ENCODE data around the gene ANKH.

The ANKH gene

DNA sequence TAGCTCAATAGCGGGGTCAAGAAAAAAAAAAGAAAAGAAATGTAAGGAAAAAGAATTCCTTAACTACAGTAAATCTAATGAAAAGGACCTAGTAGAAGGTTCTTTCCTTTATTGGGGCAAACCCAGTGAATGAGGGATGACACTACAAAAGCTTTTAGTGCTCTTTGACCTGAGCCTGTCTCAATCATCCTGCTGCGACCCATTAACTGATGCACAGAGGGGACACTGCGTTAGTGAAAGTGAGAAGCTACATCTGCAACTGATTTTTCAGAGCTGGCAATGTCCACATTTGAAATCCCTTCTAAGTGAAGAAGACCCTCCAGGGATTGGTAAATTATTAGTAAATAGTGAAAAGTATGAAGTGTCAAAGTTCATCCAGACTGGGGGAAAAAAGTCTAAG lies 106.0 kb downstream of the ANKH start:
- TF ChIP-seq GATA3 (IDR thresholded peaks at IDR 0.05; ENCODE audit: low read depth, low read length) (no peak), GATA2 (IDR thresholded peaks at IDR 0.05; ENCODE audit: low read depth, low read length) (no peak)

DNA sequence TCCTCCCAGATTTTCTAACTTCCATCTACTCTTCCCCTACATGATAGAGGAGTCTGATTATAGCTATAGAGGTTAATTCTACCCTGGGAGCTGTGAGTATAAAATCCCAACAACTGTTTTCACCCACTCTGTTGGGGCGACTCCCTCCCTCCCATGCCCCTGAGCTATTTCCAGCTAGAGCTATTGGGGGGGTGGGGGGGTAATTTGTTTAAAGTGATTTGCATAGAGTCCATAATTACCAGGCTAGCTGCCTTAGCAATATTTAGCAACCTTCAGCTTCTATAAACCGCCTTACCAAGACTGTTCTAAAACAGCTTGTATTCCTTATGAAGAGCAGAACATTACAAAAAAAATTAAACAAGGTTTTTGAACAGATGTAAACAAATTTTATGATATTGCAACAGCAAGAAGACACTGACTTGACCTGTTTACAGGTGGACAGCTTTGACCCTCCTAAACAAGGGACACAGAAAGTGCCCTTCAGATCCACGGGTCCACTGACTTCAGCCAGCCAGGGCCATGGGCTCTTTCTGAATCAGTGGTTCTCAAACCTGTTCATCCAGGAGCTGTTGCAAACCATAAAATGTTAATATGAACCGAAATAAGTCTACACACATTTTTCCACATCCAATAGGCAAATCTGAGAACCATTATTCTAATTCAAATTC lies 108.9 kb downstream of the ANKH start:
- TF ChIP-seq GATA3 (IDR thresholded peaks at IDR 0.05; ENCODE audit: low read depth, low read length) (no peak), GATA2 (IDR thresholded peaks at IDR 0.05; ENCODE audit: low read depth, low read length) (no peak)

DNA sequence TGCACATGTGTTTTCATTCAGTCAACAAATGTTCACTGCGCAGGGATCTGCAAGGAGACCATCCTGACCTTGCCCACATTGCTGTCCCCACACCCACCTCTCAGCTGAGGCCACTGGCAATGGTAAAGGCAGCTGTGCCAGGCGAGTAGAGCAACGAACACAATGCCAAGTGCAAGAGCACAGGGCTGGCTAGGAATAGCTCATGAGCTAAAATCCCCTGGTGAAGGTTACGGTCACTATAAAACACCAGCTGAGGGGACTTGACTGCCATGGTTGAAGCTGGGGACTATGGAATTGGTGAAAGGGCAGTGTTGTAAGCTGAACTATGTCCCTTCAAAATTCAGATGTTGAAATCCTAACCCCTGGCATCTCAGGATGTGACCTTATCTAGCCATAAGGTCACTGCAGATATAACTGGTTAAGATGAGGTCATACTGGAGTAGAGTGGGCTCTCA lies 111.0 kb downstream of the ANKH start:
- TF ChIP-seq GATA3 (IDR thresholded peaks at IDR 0.05; ENCODE audit: low read depth, low read length) (no peak), GATA2 (IDR thresholded peaks at IDR 0.05; ENCODE audit: low read depth, low read length) (no peak)

DNA sequence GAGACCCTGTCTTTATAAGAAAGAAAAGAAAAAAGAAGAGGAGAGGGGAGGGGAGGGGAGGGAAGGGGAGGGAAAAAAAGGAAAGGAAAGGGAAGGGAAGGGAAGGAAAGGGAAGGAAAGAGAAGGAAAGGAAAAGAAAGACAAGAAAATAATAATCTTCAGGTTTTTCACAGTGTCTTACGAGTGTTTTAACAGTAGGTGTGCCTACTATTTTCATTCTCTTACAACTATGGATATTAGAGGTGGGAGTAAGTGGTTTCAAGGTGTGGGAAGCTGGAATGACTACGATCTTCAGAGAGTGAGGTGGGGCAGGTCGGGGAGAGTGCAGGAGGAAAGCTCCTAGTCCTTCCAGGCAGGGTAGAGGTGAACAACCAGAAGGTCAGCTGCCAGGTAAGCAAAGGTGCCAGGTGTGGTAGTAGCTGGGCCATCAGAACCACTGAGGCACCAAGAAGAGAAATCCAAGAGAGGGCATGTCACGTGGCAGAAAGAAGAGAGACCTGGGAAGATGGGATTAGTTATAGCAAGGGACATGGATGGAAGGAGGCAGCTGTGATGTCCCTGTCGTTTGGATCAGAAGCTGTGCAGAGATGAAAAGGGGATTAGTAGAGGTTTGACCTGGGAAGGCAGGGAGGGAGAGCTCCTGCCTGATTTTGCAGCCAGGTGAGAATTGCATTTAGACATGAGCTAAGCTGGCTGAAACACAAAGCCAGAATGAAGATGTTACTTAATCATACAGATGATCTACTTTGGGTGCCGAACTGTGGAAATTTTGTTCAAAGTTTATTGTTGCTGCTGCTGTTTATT lies 111.6 kb downstream of the ANKH start:
- TF ChIP-seq GATA3 (IDR thresholded peaks at IDR 0.05; ENCODE audit: low read depth, low read length) (no peak), GATA2 (IDR thresholded peaks at IDR 0.05; ENCODE audit: low read depth, low read length) (no peak)

DNA sequence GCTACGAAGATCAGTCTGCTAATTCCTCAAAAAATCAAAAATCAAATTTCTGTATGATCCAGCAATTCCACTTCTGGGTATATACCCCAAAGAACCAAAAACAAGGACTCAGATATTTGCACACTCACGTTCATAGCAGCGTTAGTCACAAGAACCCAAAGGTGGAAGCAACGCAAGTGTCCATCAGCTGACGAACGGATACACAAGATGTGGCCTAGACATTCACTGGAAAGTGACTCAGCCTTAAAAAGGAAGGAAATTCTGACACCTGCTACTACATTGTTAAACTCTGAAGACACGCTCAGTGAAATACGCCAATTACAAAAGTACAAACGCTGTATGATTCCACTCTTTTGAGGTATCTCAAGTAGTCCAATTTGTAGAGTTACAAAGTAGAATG lies 113.7 kb downstream of the ANKH start:
- TF ChIP-seq GATA3 (IDR thresholded peaks at IDR 0.05; ENCODE audit: low read depth, low read length) (no peak), GATA2 (IDR thresholded peaks at IDR 0.05; ENCODE audit: low read depth, low read length) (no peak)

DNA sequence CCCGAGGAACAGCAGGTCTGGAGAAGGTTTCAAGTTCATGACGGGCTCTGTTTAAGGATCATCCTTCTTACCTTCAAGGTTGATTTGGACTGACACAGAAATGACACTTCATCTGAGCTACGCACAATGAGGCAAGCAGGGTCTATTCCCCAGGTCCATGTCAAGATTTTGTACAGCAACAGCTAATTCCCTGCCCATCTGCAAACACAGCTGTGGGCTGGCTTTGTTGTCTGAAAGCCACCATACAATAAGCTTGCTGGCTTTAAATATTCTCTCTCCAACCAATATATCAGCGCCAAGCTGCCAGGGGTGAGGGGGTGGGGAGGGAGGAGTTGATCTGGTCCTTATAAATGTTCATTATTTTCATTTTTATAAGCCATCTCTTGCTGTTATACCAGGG lies 115.1 kb downstream of the ANKH start:
- TF ChIP-seq GATA3 (IDR thresholded peaks at IDR 0.05; ENCODE audit: low read depth, low read length) (no peak), GATA2 (IDR thresholded peaks at IDR 0.05; ENCODE audit: low read depth, low read length) (no peak)

DNA sequence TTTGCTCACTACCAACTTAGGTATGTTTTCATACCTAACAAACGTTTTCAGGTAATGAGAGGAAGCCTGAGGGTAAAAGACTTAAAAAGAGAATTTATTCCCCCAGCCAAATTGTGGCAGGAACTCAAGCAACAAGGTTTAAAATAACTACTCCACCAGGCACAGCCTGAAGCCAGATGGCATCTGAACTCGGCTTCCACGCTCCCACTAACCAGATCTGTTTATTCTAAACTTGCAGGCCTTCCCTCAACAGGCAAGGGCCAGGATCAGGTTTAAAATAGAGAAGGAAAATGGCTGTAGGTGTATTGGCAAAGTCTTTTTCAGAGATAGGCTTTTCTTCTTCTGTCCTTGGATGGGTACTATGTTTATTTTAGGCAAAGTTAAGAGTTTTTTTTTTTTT lies 117.6 kb downstream of the ANKH start:
- no peak for TF ChIP-seq GATA3 (IDR thresholded peaks at IDR 0.05; ENCODE audit: low read depth, low read length)
- TF ChIP-seq GATA2 (IDR thresholded peaks at IDR 0.05; ENCODE audit: low read depth, low read length): no peak

DNA sequence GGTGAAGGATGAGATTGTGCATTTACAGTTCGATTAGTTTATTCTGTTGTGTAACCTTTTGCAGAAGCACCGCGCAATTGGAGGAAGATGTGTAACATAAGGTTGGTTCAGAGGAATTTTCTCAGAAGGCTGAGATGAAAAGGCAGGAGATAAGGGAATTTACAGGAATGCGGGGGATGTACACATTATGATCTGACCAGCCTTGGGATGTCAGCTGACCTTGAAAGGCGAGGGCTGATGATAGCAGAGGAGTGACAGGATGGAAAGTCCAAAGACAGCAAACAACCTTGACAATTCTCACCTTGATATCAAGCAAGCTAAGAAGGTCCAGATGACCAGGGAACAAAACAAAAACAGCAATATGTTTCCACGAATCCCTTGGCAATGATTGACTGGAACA lies 118.3 kb downstream of the ANKH start:
- TF ChIP-seq GATA2 (IDR thresholded peaks at IDR 0.05; ENCODE audit: low read depth, low read length): no peak
- TF ChIP-seq GATA3 (IDR thresholded peaks at IDR 0.05; ENCODE audit: low read depth, low read length): no peak

DNA sequence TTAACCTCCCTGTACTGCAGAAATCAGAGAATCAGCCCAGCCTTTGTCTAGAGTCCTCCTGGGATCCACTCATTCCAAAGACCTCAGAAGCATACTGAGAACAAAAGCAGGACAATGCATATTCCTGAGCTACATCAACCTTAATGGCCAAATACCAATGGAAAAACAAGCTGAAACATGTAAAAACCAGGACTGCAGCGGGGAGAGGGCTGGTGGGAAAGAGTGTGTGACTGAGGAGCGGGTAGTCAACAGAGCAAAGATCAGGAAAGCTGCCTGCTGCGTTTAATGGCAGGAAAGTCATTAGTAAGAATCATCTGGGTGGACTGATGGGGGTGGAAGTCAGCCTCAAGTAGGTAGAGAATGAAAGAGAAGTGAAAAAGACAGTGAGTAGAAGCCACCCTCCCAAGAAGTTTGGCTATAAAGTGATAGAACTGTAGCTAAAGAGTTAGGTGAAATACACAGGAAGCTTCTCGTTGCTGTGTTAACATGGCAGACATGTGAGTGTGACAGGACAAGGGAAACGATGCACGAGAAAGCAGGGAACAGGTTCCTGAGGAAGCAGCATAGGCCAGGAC lies 119.0 kb downstream of the ANKH start:
- TF ChIP-seq GATA3 (IDR thresholded peaks at IDR 0.05; ENCODE audit: low read depth, low read length) (no peak), GATA2 (IDR thresholded peaks at IDR 0.05; ENCODE audit: low read depth, low read length) (no peak)

DNA sequence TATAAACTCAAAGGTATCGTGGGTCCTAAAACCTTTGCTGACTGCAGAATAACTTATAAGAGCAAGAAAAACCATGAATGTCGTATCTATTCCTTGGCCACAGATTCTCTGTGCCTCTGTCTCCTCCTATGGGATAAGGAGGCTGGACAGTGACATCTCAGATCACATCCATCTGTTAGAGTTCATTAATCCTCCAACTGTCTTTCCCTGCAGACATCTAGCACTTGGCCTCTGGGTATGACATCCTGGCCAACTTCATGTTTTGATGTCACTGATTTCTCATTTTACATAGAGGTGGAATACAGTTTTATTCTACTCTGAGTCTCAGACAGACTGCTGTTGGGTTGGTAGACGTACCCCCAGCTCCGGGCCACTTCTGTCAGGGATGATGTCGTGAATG lies 120.9 kb downstream of the ANKH start:
- TF ChIP-seq GATA3 (IDR thresholded peaks at IDR 0.05; ENCODE audit: low read depth, low read length) (no peak), GATA2 (IDR thresholded peaks at IDR 0.05; ENCODE audit: low read depth, low read length) (no peak)

DNA sequence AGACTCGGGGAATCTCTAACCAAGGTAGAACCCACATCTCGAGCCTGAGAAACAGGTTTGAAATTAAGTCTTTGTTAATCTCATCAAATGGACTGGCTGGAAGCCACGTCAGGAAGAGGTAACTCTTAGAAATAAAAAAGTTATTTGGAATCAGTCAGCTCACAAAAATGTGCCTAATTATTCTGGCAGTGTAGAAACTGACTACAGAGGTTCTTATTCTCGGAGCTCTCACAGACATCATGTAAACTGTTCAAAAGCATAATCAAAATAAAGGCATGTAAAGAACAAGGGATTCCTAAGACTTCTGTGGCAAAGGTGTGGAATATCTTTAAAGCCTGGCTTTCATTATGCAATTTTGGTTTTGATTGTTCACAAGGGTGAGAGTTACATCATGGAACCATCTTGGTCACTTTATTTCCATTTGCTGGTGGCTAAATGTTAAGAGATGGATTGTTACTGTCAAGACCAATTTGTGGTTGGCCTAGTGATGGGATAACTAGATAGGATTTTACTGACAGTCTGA lies 121.9 kb downstream of the ANKH start:
- TF ChIP-seq GATA2 (IDR thresholded peaks at IDR 0.05; ENCODE audit: low read depth, low read length): no peak
- no peak for TF ChIP-seq GATA3 (IDR thresholded peaks at IDR 0.05; ENCODE audit: low read depth, low read length)

DNA sequence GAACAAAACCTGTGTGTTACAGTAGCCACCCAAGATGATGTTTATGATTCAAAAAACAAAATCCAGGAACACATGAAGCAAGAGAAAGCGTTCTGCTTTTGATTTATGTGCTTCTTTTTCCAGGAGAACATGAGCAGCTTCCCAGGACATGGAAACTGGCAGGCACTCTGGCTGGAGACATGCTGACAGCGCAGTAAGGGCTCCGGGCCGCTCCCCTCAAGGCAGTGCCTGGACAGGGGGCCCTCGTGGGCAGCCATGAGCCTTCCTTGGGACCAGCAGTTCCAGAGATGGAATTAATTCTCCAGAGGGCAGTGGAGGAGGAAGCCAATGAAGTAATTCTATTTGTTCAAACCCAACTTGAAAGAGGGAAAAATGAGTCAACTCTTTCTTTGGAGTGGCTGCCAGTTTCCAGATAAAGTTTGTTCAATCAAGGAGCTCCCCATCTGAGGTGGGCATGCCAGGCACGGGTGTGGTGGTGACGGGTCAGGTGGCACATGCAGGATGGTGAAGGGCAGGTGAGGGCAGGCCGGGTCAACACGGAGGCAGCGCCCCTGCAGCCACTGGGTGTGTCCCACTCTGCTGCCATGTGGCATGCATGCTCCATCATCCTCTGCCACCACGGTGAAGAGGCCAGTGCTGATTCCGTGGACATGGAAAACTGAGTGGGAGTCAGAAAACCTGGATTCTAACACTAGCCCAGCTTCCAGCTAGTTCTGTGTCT lies 123.2 kb downstream of the ANKH start:
- TF ChIP-seq GATA2 (IDR thresholded peaks at IDR 0.05; ENCODE audit: low read depth, low read length): no peak
- no peak for TF ChIP-seq GATA3 (IDR thresholded peaks at IDR 0.05; ENCODE audit: low read depth, low read length)

DNA sequence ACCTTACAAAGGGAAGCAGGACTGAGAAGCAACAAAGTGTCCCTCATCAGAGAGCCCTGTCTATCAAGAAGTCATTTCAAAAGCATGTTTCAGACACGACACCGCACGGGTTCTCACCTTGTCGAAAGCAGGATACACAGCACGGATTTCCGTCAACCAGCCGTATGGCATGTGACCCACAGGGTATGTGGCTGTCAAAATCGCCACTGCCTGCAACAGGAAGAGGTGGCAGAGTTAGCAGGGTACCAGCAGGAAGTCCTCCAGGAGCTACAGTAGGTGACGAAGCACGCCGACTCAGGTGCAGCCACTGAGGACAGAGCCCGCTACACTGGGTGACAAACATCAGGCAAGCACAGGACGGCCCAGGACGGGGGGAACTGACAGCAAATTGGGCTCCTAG lies 125.8 kb downstream of the ANKH start:
- TF ChIP-seq GATA3 (IDR thresholded peaks at IDR 0.05; ENCODE audit: low read depth, low read length): no peak

DNA sequence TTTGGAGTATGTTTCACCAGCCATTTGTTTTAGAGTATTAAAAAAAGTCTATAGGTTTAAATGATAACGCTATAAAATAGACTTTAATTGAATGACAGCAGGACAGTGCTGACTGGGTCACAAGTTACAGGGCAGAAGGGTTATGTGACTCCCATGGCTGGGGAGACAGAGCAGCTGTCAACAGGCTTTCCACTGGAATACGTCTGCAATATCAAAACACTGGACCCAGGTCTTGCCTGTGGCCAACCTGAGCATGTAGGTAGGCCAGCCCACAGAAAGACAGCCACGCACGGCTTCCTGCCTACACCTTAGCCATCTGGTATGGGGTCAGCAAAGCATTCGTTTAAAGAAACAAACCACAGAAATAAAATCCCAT lies 126.4 kb downstream of the ANKH start:
- TF ChIP-seq GATA3 (IDR thresholded peaks at IDR 0.05; ENCODE audit: low read depth, low read length) (no peak), GATA2 (IDR thresholded peaks at IDR 0.05; ENCODE audit: low read depth, low read length) (no peak)
